K562 (cell line): ENCODE measurements around the gene QARS1. TPM values are rescaled to one million over a fixed set of nuclear protein-coding genes. Genes with fewer than 3 reads are reported as not detected.

Experiments used
- CAMTA2 ChIP-seq: fragments of 250-450 bp; sonication (Bioruptor Pico); conservative IDR thresholded peaks from 2 replicates; pipeline ENCODE4 v1.5.1; 2022
- CBX1 ChIP-seq: sonication (generic); IDR thresholded peaks from 2 replicates; pipeline ENCODE4 v1.6.1; 2016; ENCODE audit warnings: antibody characterized with exemption, low read depth, mild to moderate bottlenecking
- CCAR2 ChIP-seq: fragments of 200-400 bp; formaldehyde crosslinking; IDR thresholded peaks from 2 replicates; pipeline ENCODE4 v1.6.1; 2017; ENCODE audit warnings: mild to moderate bottlenecking, low read depth, low read length
- EHMT2 ChIP-seq: fragments of 450-650 bp; IDR thresholded peaks from 2 replicates; pipeline ENCODE4 v1.6.1; 2018; ENCODE audit warnings: antibody characterized with exemption
- ELF1 ChIP-seq: fragments of 200-800 bp; sonication (Bioruptor generic); IDR thresholded peaks from 2 replicates; pipeline ENCODE4 v1.6.1; 2016; ENCODE audit warnings: missing genetic modification characterization, missing compliant biosample characterization
- HMGN3 ChIP-seq: IDR thresholded peaks from 2 replicates; pipeline ENCODE4 v1.6.1; 2011; ENCODE audit warnings: borderline replicate concordance, low read depth, mild to moderate bottlenecking, mixed read lengths, low read length; ENCODE audit not compliant: insufficient read length; ENCODE audit errors: extremely low read depth
- HSF4 ChIP-seq: fragments of 250-450 bp; sonication (Bioruptor Pico); IDR thresholded peaks from 2 replicates; pipeline ENCODE4 v2.1.2; 2022; ENCODE audit warnings: mild to moderate bottlenecking, moderate library complexity, borderline replicate concordance
- ILK ChIP-seq: fragments of 450-650 bp; IDR thresholded peaks from 2 replicates; pipeline ENCODE4 v1.6.1; 2016; ENCODE audit warnings: missing genetic modification characterization, low read depth, mild to moderate bottlenecking, missing compliant biosample characterization, moderate library complexity, borderline replicate concordance
- MCM7 ChIP-seq, 2 experiments: fragments of 450-650 bp; IDR thresholded peaks; 2 replicates each; pipeline ENCODE4 v1.6.1; 2016 to 2018
- NCOA4 ChIP-seq: fragments of 450-650 bp; IDR thresholded peaks from 2 replicates; pipeline ENCODE4 v1.6.1; 2018; ENCODE audit warnings: mild to moderate bottlenecking; ENCODE audit not compliant: partially characterized antibody
- PHB2 ChIP-seq: fragments of 450-650 bp; IDR thresholded peaks from 2 replicates; pipeline ENCODE4 v1.6.1; 2017; ENCODE audit warnings: low read depth
- POLR2AphosphoS5 ChIP-seq: IDR thresholded peaks from 2 replicates; pipeline ENCODE4 v1.6.1; 2011; ENCODE audit warnings: mild to moderate bottlenecking, low read depth, low read length, moderate library complexity; ENCODE audit not compliant: control insufficient read depth, insufficient read depth
- POLR2H ChIP-seq: IDR thresholded peaks from 2 replicates; pipeline ENCODE4 v1.6.1; 2016; ENCODE audit warnings: missing genetic modification characterization, low read depth, mild to moderate bottlenecking, control low read depth, missing compliant biosample characterization, moderate library complexity
- PRMT5 ChIP-seq: sonication (generic); formaldehyde crosslinking; IDR thresholded peaks from 2 replicates; pipeline ENCODE4 v1.5.0; 2020; ENCODE audit warnings: missing genetic modification reagents
- RBM25 ChIP-seq: fragments of 200-400 bp; formaldehyde crosslinking; IDR thresholded peaks from 2 replicates; pipeline ENCODE4 v1.6.1; 2018; ENCODE audit warnings: low read length, low read depth, moderate library complexity; ENCODE audit not compliant: severe bottlenecking
- SMARCA5 ChIP-seq: fragments of 450-650 bp; IDR thresholded peaks from 2 replicates; pipeline ENCODE4 v1.6.1; 2016
- TAF1 ChIP-seq: IDR thresholded peaks from 2 replicates; pipeline ENCODE4 v1.6.1; 2011; ENCODE audit warnings: mild to moderate bottlenecking, low read length, moderate library complexity; ENCODE audit not compliant: insufficient read depth, control insufficient read depth, severe bottlenecking; ENCODE audit errors: extremely low read depth
- THAP12 ChIP-seq: fragments of 250-450 bp; sonication (Bioruptor Pico); IDR thresholded peaks from 2 replicates; pipeline ENCODE4 v1.9.0; 2021; ENCODE audit warnings: mild to moderate bottlenecking, inconsistent platforms
- ZFP1 ChIP-seq: fragments of 450-650 bp; formaldehyde crosslinking; IDR thresholded peaks from 2 replicates; pipeline ENCODE4 v1.4.0; 2020; ENCODE audit warnings: mild to moderate bottlenecking, mixed read lengths
- ZFX ChIP-seq: sonication (generic); formaldehyde crosslinking; IDR thresholded peaks from 2 replicates; pipeline ENCODE4 v1.8.0; 2022; ENCODE audit warnings: mild to moderate bottlenecking, missing genetic modification reagents, moderate library complexity
- ZNF146 ChIP-seq: IDR thresholded peaks from one replicate; pipeline ENCODE4 v1.6.1; 2018; ENCODE audit warnings: missing compliant biosample characterization; ENCODE audit not compliant: unreplicated experiment
- ZNF3 ChIP-seq: fragments of 250-450 bp; sonication (Bioruptor Pico); IDR thresholded peaks from 2 replicates; pipeline ENCODE4 v1.5.0; 2021; ENCODE audit warnings: mild to moderate bottlenecking, moderate library complexity
- ZNF445 ChIP-seq: fragments of 250-450 bp; sonication (Bioruptor Pico); IDR thresholded peaks from 2 replicates; pipeline ENCODE4 v1.4.0; 2020; ENCODE audit warnings: low read depth, mild to moderate bottlenecking, moderate library complexity
- ZNF449 ChIP-seq: fragments of 250-450 bp; sonication (Bioruptor Pico); IDR thresholded peaks from 2 replicates; pipeline ENCODE4 v1.8.0; 2022; ENCODE audit warnings: moderate library complexity, mild to moderate bottlenecking, inconsistent platforms
- ZNF589 ChIP-seq: fragments of 200-800 bp; sonication (Bioruptor generic); IDR thresholded peaks from 2 replicates; pipeline ENCODE4 v1.6.1; 2016; ENCODE audit warnings: low read depth, missing genetic modification characterization, missing compliant biosample characterization
- ZNF780A ChIP-seq: fragments of 250-450 bp; sonication (Bioruptor Pico); IDR thresholded peaks from 2 replicates; pipeline ENCODE4 v1.5.0; 2021; ENCODE audit warnings: mild to moderate bottlenecking
- polyA plus RNA-seq, 8 experiments: library from polyadenylated mRNA; depleted of rRNA in 4 of 8; stranded (reverse) in 5 of 8; unstranded in 3 of 8; fragments of >200 nt; fragmentation: Nextera tagmentation in 2 of 8; fragmentation: Illumina TruSeq in 1 of 8; extraction: Ambion mirVana in 2 of 8; extraction: Trizol in 1 of 8; gene quantifications; 2 replicates each; pipeline versions ENCODE4 v1.2.1 to v1.2.3, GENCODE V29; 2011 to 2014; ENCODE audit warnings: inconsistent platforms in 1 of 8, missing spikeins in 1 of 8
- total RNA-seq, 7 experiments: library from RNA; depleted of rRNA in 6 of 7; stranded (reverse); fragments of >200 nt in 6 of 7; fragmentation: Illumina TruSeq in 2 of 7; extraction: Trizol in 2 of 7; gene quantifications; 2 replicates each; pipeline versions ENCODE4 v1.2.1 to v1.2.3, GENCODE V29; 2011 to 2021; ENCODE audit warnings: low replicate concordance in 1 of 7
- TF ChIP-seq, protein P1 (sequence below): sonication (generic); formaldehyde crosslinking; IDR thresholded peaks from 2 replicates; pipeline ENCODE4 v1.8.0; 2022; ENCODE audit warnings: mild to moderate bottlenecking, missing genetic modification reagents

The QARS1 gene
- total and polyA plus RNA-seq, 9 of the 15 experiments (the other 6 are each of a cell fraction or from before 2014, with no cell fraction given), result 148 to 310 (median 273) TPM

DNA sequence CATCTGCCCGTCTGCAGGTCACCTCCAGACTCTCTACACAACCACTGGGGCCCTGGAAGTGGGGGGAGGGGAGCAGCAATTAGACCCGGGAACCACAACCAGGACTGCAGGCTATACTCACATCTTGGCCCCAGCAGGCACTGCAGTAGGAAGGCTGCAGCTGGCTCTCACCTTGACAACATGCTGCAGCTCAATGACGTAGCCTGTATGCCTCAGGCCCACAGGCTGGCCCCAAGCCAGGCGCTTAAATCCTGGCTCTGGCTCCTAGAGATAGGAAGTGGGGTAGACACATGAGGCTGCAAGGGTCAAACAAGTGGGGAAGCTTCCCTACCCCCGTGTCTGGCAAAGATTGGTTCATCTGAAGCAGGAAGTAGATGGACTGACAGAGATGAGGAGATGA, 6.1 kb downstream of the QARS1 start (continued):
- TF ChIP-seq ZFX (CRISPR knock-in tag) (no peak), NCOA4 (no peak), POLR2AphosphoS5 (peak; percentile 71), THAP12 (CRISPR knock-in tag) (no peak), POLR2H (tag) (no peak), EHMT2 (no peak), HMGN3 (no peak), ZFP1 (CRISPR knock-in tag) (no peak), ZNF146 (CRISPR knock-in tag) (no peak), ZNF780A (CRISPR knock-in tag) (no peak), TAF1 (no peak), CAMTA2 (CRISPR knock-in tag) (no peak), MCM7 (IDR thresholded peaks at IDR 0.05) (no peak), ELF1 (tag) (no peak), PHB2 (no peak), CBX1 (no peak), ZNF449 (CRISPR knock-in tag) (no peak), ILK (no peak), RBM25 (no peak), SMARCA5 (no peak), ZNF3 (CRISPR knock-in tag) (no peak), PRMT5 (CRISPR knock-in tag) (no peak), HSF4 (CRISPR knock-in tag) (no peak), CCAR2 (no peak), ZNF589 (CRISPR knock-in tag) (no peak), ZNF445 (CRISPR knock-in tag) (no peak)
- TF ChIP-seq, protein P1, sequence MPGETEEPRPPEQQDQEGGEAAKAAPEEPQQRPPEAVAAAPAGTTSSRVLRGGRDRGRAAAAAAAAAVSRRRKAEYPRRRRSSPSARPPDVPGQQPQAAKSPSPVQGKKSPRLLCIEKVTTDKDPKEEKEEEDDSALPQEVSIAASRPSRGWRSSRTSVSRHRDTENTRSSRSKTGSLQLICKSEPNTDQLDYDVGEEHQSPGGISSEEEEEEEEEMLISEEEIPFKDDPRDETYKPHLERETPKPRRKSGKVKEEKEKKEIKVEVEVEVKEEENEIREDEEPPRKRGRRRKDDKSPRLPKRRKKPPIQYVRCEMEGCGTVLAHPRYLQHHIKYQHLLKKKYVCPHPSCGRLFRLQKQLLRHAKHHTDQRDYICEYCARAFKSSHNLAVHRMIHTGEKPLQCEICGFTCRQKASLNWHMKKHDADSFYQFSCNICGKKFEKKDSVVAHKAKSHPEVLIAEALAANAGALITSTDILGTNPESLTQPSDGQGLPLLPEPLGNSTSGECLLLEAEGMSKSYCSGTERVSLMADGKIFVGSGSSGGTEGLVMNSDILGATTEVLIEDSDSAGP (CRISPR knock-in tag), result no peak
